GM12801 (cell line): ENCODE measurements around the gene ASTN1.

Experiments used
- TF ChIP-seq, protein P1 (sequence below): IDR thresholded peaks from one replicate; pipeline ENCODE4 v1.5.1; 2011; ENCODE audit warnings: control low read depth; ENCODE audit not compliant: insufficient read length; ENCODE audit errors: extremely low read depth

ASTN1 gene

DNA sequence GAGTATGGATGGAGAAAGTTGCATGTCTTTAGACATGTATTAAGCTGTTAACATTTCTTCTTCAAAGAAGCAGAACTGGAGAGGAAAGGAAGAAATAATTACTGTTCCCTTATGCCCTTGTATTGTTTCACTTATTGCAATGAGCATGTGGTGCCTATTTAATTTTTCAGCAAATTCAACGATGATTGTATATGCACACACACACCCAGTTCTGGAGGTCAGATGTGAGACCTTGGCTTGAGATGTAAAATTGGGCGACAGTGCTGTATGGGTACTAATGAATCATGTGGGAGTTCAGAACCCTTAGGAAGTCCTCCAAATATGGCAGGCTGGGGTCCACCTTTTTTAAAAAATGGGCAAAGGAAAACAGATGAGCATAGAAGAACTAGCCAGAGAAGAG, 33.7 kb upstream of the ASTN1 start:
- TF ChIP-seq, protein P1, sequence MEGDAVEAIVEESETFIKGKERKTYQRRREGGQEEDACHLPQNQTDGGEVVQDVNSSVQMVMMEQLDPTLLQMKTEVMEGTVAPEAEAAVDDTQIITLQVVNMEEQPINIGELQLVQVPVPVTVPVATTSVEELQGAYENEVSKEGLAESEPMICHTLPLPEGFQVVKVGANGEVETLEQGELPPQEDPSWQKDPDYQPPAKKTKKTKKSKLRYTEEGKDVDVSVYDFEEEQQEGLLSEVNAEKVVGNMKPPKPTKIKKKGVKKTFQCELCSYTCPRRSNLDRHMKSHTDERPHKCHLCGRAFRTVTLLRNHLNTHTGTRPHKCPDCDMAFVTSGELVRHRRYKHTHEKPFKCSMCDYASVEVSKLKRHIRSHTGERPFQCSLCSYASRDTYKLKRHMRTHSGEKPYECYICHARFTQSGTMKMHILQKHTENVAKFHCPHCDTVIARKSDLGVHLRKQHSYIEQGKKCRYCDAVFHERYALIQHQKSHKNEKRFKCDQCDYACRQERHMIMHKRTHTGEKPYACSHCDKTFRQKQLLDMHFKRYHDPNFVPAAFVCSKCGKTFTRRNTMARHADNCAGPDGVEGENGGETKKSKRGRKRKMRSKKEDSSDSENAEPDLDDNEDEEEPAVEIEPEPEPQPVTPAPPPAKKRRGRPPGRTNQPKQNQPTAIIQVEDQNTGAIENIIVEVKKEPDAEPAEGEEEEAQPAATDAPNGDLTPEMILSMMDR: no peak

DNA sequence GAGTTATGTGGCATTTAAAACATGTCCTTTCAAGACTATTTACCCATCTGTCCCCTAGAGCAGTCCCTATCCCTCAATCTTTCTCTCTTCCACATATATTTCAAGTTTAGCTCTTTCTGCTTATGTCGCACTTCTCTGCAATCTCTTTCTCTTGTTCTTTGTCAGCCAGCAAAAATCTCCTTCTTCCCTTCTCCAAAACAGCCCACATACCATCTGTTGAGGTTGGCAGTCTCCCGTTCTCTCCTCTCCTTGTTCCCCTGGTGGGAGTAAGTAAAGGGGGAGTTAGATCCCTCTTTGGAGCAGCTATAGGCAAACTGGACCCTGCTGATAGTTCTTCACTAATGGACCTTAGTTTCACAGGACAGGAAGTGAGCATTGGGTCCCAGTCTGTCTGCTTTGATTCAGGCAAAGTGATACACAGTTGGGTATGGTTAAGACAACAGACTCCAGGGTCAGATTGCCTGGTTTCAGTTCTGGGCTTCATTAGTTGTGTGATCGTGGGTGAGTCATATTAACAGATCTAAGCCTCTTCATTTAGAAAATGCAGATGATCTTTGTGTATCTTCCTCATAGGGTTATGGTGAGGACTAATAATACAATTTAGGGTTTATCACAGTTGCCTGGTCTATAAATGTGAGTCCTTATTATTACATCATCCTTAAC, 25.9 kb upstream of the ASTN1 start:
- TF ChIP-seq, protein P1: no peak

- TF ChIP-seq, protein P1: no peak
Observed at GRCh38 chr1:177186639-177187038, 22.1 kb upstream of the ASTN1 start.

DNA sequence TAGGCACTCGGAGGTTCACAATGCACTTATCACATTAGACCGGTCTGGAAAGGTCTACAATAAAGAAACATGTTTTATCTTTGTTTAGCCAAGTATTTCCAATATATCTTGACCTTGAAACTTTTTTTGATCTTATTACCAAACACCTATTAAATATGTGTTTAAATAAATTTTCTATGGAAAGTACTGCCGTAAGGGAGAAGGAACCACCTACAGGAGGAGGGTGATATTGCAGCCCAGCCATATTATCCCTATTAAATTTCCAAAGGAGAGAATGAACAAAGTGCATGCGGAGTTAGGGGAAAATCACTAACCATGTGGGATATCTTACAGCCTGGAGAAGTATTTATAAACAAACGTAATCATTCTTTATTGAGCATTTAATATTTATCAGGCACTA, 20.7 kb upstream of the ASTN1 start:
- TF ChIP-seq, protein P1: no peak

DNA sequence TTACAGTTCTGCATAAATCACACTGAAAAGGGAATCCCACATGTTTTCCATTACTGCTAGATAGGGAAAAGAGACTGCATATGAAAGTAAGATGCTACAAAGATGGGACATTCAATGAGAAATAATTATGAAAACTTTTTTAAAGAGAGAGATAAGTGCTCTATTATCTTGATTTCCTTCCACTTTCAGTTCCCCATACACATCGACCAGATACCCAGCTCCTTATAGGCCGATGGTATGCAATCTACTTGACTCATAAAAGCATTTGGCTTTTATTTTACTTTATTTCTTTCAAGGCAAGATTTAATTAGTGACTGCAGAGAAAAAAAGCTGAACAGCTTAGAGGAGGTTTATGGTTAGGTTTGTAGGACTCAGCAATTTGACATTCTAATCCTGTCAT, 19.3 kb upstream of the ASTN1 start:
- TF ChIP-seq, protein P1: no peak

DNA sequence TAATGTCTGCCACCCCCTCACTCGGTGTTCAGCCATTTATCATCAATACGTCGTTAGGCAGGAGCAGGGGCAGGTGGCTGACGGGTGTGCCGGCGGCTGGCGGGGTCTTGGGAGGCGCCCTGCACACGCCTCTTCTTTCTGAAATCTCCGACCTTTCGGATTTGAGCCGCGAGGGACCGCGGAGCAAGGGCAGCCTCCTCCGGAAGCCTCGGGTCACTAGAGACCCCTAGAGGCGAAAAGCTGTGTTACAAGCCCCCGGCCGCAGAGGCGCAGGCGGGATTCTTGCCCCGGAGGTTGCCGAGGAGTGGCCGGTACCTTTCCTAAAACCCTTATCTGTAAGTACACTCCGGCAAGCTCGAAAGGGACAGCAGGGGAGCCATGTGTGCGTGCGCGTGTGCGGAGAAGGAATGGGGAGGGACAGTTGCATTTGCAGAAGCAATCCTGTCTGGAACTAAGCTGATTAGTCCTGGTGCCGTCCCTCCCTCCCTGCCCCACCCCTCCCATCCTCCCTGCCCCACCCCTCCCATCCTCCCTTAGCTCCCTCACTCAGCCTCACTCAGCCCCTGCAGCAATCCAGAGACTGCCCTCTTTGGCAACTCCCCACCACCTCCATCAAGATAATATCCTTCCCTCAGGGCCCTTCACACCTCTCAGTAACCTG, 17.2 kb upstream of the ASTN1 start:
- TF ChIP-seq, protein P1: no peak

DNA sequence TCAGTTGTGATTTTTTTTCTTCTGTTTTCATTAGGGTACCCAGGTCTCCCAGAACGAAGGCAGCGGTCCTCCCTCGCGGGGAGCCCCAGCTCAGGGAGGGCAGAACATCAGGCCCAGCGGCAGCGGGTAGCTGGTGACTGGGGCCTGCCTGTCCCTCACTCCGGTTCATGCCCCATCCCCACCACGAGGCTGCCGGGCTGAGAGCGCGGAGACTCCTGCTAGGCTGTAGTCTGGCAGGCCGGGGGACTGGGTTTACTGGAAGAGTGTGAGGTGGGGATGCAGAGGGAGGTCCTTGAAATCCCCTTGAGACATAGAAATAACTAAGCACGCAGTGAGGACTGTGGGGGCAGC, 16.7 kb upstream of the ASTN1 start:
- TF ChIP-seq, protein P1: no peak
